IMR-90 (cell line): ENCODE data around the gene HMOX1. TPM values are rescaled to one million over a fixed set of nuclear protein-coding genes. Genes with fewer than 3 reads are reported as not detected.

Source experiments
- BHLHE40 ChIP-seq: fragments of 150-350 bp; IDR thresholded peaks from 2 replicates; pipeline ENCODE4 v1.6.1; 2016; ENCODE audit warnings: mild to moderate bottlenecking, low read depth, low read length
- CHD1 ChIP-seq: IDR thresholded peaks from 2 replicates; pipeline ENCODE4 v1.6.1; 2012; ENCODE audit warnings: low read depth, low read length, improper control_type of control experiment
- MAZ ChIP-seq: IDR thresholded peaks from 2 replicates; pipeline ENCODE4 v1.6.1; 2012; ENCODE audit warnings: low read depth, mild to moderate bottlenecking, low read length, improper control_type of control experiment, moderate library complexity, borderline replicate concordance
- NFE2L2 ChIP-seq: fragments of 150-350 bp; IDR thresholded peaks from 2 replicates; pipeline ENCODE4 v1.6.1; 2016; ENCODE audit warnings: low read depth, mild to moderate bottlenecking, low read length
- RFX5 ChIP-seq: IDR thresholded peaks from 2 replicates; pipeline ENCODE4 v1.8.0; 2012; ENCODE audit warnings: low read depth, mild to moderate bottlenecking, low read length, moderate library complexity
- polyA plus RNA-seq, 3 experiments: library from polyadenylated mRNA; depleted of rRNA; stranded (reverse); fragments of >200 nt; gene quantifications; 2 replicates each; pipeline ENCODE4 v1.2.3, GENCODE V29; 2012; ENCODE audit warnings: low replicate concordance in 1 of 3
- total RNA-seq: library from RNA; depleted of rRNA; stranded (reverse); fragments of >200 nt; gene quantifications from 2 replicates; pipeline ENCODE4 v1.2.3, GENCODE V29; 2012
- TF ChIP-seq, protein P1 (sequence below): fragments of 150-350 bp; IDR thresholded peaks from 2 replicates; pipeline ENCODE4 v1.6.1; 2016; ENCODE audit warnings: low read depth, mild to moderate bottlenecking, low read length, moderate library complexity, borderline replicate concordance

HMOX1 gene
- total and polyA plus RNA-seq, 2 of the 4 experiments (the other 2 are of a cell fraction), result 23.1 to 50.5 TPM

DNA sequence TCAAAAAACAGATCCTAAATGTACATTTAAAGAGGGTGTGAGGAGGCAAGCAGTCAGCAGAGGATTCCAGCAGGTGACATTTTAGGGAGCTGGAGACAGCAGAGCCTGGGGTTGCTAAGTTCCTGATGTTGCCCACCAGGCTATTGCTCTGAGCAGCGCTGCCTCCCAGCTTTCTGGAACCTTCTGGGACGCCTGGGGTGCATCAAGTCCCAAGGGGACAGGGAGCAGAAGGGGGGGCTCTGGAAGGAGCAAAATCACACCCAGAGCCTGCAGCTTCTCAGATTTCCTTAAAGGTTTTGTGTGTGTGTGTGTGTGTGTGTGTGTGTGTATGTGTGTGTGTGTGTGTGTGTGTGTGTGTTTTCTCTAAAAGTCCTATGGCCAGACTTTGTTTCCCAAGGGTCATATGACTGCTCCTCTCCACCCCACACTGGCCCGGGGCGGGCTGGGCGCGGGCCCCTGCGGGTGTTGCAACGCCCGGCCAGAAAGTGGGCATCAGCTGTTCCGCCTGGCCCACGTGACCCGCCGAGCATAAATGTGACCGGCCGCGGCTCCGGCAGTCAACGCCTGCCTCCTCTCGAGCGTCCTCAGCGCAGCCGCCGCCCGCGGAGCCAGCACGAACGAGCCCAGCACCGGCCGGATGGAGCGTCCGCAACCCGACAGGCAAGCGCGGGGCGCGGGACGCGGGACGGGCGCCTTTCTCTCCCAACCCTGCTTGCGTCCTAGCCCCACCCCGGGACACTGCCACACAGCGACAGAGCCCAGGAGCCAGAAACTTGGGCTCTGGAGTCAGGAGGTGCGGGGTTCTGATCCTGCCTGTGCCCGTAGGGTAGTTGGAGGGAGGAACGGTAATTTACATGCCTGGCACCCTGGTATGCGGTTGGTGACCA is at the start of gene HMOX1 (continued):
- TF ChIP-seq BHLHE40 (peak; percentile 60; the same call in 1 of the 2 replicates), MAZ (peak; percentile 57; the same call in 1 of the 2 replicates), CHD1 (no peak), RFX5 (no peak), NFE2L2 (no peak)
- TF ChIP-seq, protein P1, sequence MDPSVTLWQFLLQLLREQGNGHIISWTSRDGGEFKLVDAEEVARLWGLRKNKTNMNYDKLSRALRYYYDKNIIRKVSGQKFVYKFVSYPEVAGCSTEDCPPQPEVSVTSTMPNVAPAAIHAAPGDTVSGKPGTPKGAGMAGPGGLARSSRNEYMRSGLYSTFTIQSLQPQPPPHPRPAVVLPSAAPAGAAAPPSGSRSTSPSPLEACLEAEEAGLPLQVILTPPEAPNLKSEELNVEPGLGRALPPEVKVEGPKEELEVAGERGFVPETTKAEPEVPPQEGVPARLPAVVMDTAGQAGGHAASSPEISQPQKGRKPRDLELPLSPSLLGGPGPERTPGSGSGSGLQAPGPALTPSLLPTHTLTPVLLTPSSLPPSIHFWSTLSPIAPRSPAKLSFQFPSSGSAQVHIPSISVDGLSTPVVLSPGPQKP, result no peak
